Measurements from ENCODE around the gene NEK10. TPM values are rescaled to one million over a fixed set of nuclear protein-coding genes. Genes with fewer than 3 reads are reported as not detected.

The NEK10 gene
- total and polyA plus RNA-seq, 2 of the 4 experiments (the other 2 are of a cell fraction), result 2.2 to 6.6 TPM

GRCh38 chr3:27095553-27096222 is 273.5 kb downstream of the NEK10 start:
- H2AFZ ChIP-seq (replicated peaks; ENCODE audit: low read length, poor library complexity), result no peak overlapping the region
- no peaks in the 10 kb centered on the region for H4K20me1 ChIP-seq (ENCODE audit: insufficient read depth, low read length)
- no CpG with 5 or more reads among the region's 2 CpGs for WGBS, 2 experiments (ENCODE audit: extremely low coverage in 2 of 2, insufficient read length in 1 of 2)
- H3K4me1 ChIP-seq (ENCODE audit: control insufficient read depth, insufficient read depth, low read length), result no peaks in the 10 kb centered on the region
- no peak overlapping the region for H4K91ac ChIP-seq (ENCODE audit: insufficient read depth, low read depth, low read length)
- H2AK9ac ChIP-seq (replicated peaks; ENCODE audit: low read depth, low read length, poor library complexity), result no peak overlapping the region
- intact Hi-C loops (cut with micrococcal nuclease), result no loop called here
- no peak overlapping the region for H2BK15ac ChIP-seq (ENCODE audit: low read depth, low read length)
- no peaks in the 10 kb centered on the region for H3K9me3 ChIP-seq (ENCODE audit: control insufficient read depth, insufficient read depth, low read length)
- no peak overlapping the region for H3K4me3 ChIP-seq (ENCODE audit: insufficient read depth, low read depth, low read length)
- no peak overlapping the region for H3K9ac ChIP-seq (ENCODE audit: low read depth, low read length)
- H3K4ac ChIP-seq (ENCODE audit: low read depth, low read length), result no peak overlapping the region
- H3K36me3 ChIP-seq (ENCODE audit: control insufficient read depth, insufficient read depth, low read length), result no peaks in the 10 kb centered on the region
- BruUV-seq (replicated peaks), result no TSS peak
- no peaks in the 10 kb centered on the region for H3K79me1 ChIP-seq (ENCODE audit: low read depth in 1 of 2, low read length in 2 of 2)
- no peak overlapping the region for H3K4me2 ChIP-seq (ENCODE audit: low read depth, low read length)
- no peaks in the 10 kb centered on the region; the same call in 1 of the 2 replicates for H3K27me3 ChIP-seq (ENCODE audit: control insufficient read depth, insufficient read depth, low read length)
- ATAC-seq (ENCODE audit: low read depth) (no peak), DNase-seq (no peak)
- CTCF ChIA-PET, result no interaction called here
- no peak overlapping the region for H4K5ac ChIP-seq (ENCODE audit: low read depth, low read length)
- TF ChIP-seq MAZ (IDR thresholded peaks at IDR 0.05; ENCODE audit: borderline replicate concordance, low read depth, low read length) (no peak), BHLHE40 (IDR thresholded peaks at IDR 0.05; ENCODE audit: low read depth, low read length) (no peak), CEBPB (IDR thresholded peaks at IDR 0.05; ENCODE audit: low read depth, low read length) (no peak), POLR2A (IDR thresholded peaks at IDR 0.05; ENCODE audit: low read depth, low read length) (no peak), RAD21 (IDR thresholded peaks at IDR 0.05; ENCODE audit: low read length) (no peak), USF2 (IDR thresholded peaks at IDR 0.05; ENCODE audit: low read depth, low read length) (no peak), RFX5 (IDR thresholded peaks at IDR 0.05; ENCODE audit: low read depth, low read length) (no peak), ELK1 (IDR thresholded peaks at IDR 0.05; ENCODE audit: borderline replicate concordance, low read depth, low read length) (no peak), CHD1 (IDR thresholded peaks at IDR 0.05; ENCODE audit: low read depth, low read length) (no peak), MAFK (IDR thresholded peaks at IDR 0.05; ENCODE audit: low read depth, low read length) (no peak), MXI1 (IDR thresholded peaks at IDR 0.05; ENCODE audit: borderline replicate concordance, low read depth, low read length) (no peak), NFE2L2 (IDR thresholded peaks at IDR 0.05; ENCODE audit: low read depth, low read length) (no peak), CTCF (conservative IDR thresholded peaks at IDR 0.05; ENCODE audit: low read depth, low read length) (no peak), SMC3 (IDR thresholded peaks at IDR 0.05; ENCODE audit: low read depth, low read length) (no peak), RCOR1 (IDR thresholded peaks at IDR 0.05; ENCODE audit: insufficient replicate concordance, low read length) (no peak)
- H3K9me1 ChIP-seq (ENCODE audit: insufficient read depth, low read length), result no peaks in the 10 kb centered on the region
- H3K56ac ChIP-seq (ENCODE audit: extremely low read depth, insufficient read depth, low read length), result no peak overlapping the region
- no peak overlapping the region for H3K23ac ChIP-seq (ENCODE audit: low read depth, low read length)
- H4K8ac ChIP-seq (ENCODE audit: low read depth in 2 of 2, low read length in 2 of 2), result no peak overlapping the region
- H2BK120ac ChIP-seq (ENCODE audit: low read depth, low read length), result no peak overlapping the region
- no peak overlapping the region for H3K18ac ChIP-seq (ENCODE audit: low read depth, low read length)
- no peak overlapping the region for H3K14ac ChIP-seq (replicated peaks; ENCODE audit: low read depth, low read length)
- no peak overlapping the region for H2BK20ac ChIP-seq (ENCODE audit: low read depth, low read length)
- in situ Hi-C loops (cut with MboI; ENCODE audit: low sequenced_read_pairs), result no loop called here
- dilution Hi-C loops (cut with HindIII; ENCODE audit: low sequenced_read_pairs, unreplicated experiment), result no loop called here
- no peak overlapping the region for H3K27ac ChIP-seq (ENCODE audit: insufficient read depth, low read length)
- POLR2A ChIA-PET (ENCODE audit: unreplicated experiment), result no interaction called here
- no peak overlapping the region for H2BK5ac ChIP-seq (ENCODE audit: low read depth, low read length, poor library complexity, severe bottlenecking)
- no peak overlapping the region for H2AK5ac ChIP-seq (ENCODE audit: low read depth, low read length)
